ENCODE data around the gene ANKHD1.
"Not testable (repeated sequence)": the region's sequence is repeated elsewhere in the genome, so short reads cannot be mapped to it uniquely, and the experiment has no call there.

The ANKHD1 gene

GRCh38 chr5:140564196-140565023 is 162.8 kb downstream of the ANKHD1 start, which contains the start of the genes APBB3 and SLC35A4:
Gene APBB3, minus strand, starts transcription at chr5:140564598. Its CDS starts 353 bp downstream, at chr5:140564245.
Gene SLC35A4, plus strand, starts transcription at chr5:140564828. Its CDS starts 2,342 bp downstream, at chr5:140567170.
- peak; percentile 99 for DNase-seq

- DNase-seq = peak; percentile 28
These were observed 163.6 kb downstream of the ANKHD1 start for GRCh38 chr5:140565024-140565779.

GRCh38 chr5:140565780-140566095 is 164.1 kb downstream of the ANKHD1 start:
- no peak for DNase-seq

- no peak for DNase-seq
These were observed 165.0 kb downstream of the ANKHD1 start for GRCh38 chr5:140566665-140567064.

DNA sequence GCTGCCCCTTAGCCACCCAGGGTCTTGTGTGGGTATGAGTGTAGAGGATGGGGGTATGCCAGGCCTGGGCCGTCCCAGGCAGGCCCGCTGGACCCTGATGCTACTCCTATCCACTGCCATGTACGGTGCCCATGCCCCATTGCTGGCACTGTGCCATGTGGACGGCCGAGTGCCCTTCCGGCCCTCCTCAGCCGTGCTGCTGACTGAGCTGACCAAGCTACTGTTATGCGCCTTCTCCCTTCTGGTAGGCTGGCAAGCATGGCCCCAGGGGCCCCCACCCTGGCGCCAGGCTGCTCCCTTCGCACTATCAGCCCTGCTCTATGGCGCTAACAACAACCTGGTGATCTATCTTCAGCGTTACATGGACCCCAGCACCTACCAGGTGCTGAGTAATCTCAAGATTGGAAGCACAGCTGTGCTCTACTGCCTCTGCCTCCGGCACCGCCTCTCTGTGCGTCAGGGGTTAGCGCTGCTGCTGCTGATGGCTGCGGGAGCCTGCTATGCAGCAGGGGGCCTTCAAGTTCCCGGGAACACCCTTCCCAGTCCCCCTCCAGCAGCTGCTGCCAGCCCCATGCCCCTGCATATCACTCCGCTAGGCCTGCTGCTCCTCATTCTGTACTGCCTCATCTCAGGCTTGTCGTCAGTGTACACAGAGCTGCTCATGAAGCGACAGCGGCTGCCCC is 165.6 kb downstream of the ANKHD1 start:
- DNase-seq = no peak

DNA sequence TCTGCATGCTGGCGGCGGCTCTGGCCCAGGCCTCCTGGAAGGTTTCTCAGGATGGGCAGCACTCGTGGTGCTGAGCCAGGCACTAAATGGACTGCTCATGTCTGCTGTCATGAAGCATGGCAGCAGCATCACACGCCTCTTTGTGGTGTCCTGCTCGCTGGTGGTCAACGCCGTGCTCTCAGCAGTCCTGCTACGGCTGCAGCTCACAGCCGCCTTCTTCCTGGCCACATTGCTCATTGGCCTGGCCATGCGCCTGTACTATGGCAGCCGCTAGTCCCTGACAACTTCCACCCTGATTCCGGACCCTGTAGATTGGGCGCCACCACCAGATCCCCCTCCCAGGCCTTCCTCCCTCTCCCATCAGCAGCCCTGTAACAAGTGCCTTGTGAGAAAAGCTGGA is 166.2 kb downstream of the ANKHD1 start:
- no peak for DNase-seq

DNA sequence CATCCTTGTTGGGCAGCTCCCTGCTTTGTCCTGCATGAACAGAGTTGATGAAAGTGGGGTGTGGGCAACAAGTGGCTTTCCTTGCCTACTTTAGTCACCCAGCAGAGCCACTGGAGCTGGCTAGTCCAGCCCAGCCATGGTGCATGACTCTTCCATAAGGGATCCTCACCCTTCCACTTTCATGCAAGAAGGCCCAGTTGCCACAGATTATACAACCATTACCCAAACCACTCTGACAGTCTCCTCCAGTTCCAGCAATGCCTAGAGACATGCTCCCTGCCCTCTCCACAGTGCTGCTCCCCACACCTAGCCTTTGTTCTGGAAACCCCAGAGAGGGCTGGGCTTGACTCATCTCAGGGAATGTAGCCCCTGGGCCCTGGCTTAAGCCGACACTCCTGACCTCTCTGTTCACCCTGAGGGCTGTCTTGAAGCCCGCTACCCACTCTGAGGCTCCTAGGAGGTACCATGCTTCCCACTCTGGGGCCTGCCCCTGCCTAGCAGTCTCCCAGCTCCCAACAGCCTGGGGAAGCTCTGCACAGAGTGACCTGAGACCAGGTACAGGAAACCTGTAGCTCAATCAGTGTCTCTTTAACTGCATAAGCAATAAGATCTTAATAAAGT is 166.9 kb downstream of the ANKHD1 start:
- DNase-seq = no peak

GRCh38 chr5:140569197-140569596 is 167.6 kb downstream of the ANKHD1 start:
- no peak for DNase-seq

DNA sequence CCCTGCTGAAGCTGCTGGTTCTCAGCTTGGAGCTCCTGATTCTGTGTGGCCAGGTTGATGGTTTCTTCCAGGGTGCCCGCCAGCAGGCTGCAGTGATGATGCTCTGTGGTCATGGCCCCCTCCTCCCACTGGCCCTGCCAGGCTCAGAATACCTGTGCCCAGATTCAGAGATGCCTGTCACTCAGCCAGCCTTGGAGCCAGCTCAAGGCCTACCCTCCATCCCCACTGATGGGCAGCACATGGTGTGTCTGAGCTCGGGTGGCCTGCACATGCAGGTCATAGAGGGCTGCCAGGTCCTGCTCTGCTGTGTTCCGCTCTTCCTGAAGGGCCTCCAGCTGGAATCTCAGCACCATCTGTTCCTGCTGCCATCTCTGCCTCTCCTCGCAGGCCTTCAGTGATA is 168.4 kb downstream of the ANKHD1 start:
- DNase-seq = no peak

DNA sequence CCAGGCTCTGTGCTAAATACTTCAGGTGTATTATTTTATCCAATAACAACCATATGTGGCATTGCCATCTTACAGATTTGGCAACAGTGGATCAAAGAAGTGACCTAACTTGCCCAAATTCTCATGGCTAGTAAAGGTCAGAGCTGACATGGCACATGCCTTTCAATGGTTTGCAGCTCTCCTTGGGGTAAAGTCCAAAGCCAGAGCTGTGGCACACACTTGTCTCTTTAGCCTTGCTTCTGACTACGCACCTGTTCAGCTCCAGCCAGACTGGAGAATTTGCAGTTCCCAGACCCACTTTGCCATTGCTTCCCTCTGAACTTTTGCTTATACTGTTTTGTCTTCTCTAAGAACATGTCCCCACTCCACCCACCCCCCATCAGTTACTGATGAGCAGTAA is 168.9 kb downstream of the ANKHD1 start:
- DNase-seq = no peak

DNA sequence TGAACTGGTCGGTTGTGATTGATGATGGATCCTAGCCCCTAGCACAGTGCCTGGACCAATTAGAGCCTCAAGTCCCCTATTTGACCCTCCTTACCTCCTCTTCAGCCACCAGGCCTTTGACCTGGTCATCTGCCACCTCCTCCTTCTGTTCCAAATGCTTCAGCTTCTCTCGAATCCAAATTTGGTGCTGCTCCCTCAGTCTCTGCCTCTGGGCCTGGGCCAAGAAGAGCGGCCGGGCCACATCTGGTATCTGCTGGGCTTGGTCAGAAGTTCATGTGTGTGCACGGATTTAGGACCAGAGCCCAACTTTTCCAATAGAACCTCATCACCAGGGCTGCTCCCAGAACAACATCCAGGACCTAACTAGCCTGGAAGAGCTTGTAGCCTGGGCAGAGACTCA is 169.5 kb downstream of the ANKHD1 start:
- no peak for DNase-seq

GRCh38 chr5:140573683-140574082 is 172.1 kb downstream of the ANKHD1 start:
- no peak for DNase-seq

DNA sequence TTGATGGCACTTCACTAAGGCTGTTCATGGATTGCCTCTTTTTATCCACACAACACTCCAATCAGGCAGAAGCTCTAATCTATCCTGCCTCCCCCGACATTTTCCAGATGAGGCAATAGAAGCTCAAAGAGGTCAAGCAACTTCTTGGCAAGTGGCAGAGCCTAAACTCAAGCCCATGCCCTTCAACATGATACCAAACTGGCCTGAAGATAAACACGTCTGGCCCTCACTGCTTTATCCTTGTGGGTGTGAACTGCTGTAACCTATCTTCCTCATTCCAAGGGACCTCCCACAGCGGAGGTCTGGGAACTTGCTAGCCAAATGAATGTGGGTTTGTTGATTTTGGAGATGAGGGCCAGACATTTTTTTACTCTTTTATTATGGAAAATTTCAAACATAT is 172.5 kb downstream of the ANKHD1 start:
- no peak for DNase-seq

DNA sequence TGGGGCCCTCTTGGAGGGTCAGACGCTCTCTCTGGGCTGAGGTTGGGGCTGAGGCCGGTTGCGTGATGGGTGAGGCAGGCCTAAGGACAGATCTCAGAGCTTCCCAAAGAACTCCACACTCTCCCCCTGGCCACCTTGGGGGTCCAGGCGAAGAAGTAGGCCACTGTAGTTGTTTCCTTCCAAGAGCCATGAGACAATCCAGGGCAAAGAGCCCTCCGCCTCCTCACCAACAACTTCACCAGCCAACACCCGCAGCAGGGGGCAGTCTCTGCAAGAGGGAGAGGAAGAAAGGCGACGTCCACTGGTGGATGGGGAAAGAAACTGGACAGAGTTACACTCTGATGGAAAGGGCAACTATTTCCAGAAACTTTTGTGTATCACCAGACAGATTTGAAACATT is 173.7 kb downstream of the ANKHD1 start:
- DNase-seq = peak; percentile 50

GRCh38 chr5:140576776-140577201 is 175.2 kb downstream of the ANKHD1 start:
- no peak for DNase-seq

GRCh38 chr5:140579188-140579747 is 177.6 kb downstream of the ANKHD1 start:
- not testable (repeated sequence) for DNase-seq

GRCh38 chr5:140587495-140587894 is 185.9 kb downstream of the ANKHD1 start:
- no peak for DNase-seq

- peak; percentile 66 for DNase-seq
These were observed 186.9 kb downstream of the ANKHD1 start for GRCh38 chr5:140588311-140589070.

Measured in HCEC 1CT (cell line).